Measurements from ENCODE around the gene MOSMO.

GRCh38 chr16:22031483-22032083 is 23.7 kb downstream of the MOSMO start:
- no peak for TF ChIP-seq CTCF (IDR thresholded peaks at IDR 0.05)
- TF ChIP-seq POLR2A (IDR thresholded peaks at IDR 0.05) = no peak
